NT2/D1 (cell line): Measurements from ENCODE around the gene VAV2.

ENCODE experiments used
- YY1 ChIP-seq: IDR thresholded peaks from 2 replicates; pipeline ENCODE4 v1.6.1; 2011; ENCODE audit not compliant: insufficient read length, insufficient read depth
- ZNF274 ChIP-seq: IDR thresholded peaks from 2 replicates; pipeline ENCODE4 v1.6.1; 2011; ENCODE audit warnings: mild to moderate bottlenecking, low read depth, low read length

DNA sequence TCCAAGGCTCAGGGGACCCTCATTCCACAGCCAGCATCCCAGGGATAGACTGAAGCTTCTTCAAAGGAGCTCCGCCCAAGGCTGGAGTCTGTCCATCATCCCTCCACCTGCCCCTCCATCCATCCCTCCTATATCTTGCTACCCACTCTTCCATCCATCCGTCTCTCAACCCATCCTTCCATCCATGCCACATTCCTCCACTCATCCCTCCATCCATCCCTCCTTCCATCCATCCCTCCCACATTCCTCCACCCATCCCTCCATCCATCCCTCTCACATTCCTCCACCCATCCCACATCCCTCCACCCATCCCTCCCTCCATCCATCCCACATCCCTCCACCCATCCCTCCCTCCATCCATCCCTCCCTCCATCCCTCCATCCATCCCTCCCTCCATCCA is 5.5 kb upstream of the VAV2 start:
- TF ChIP-seq YY1 (no peak), ZNF274 (no peak)
